ENCODE measurements around the gene TMCC3. TPM values are rescaled to one million over a fixed set of nuclear protein-coding genes. Genes with fewer than 3 reads are reported as not detected.
"Not testable (repeated sequence)": the region's sequence is repeated elsewhere in the genome, so short reads cannot be mapped to it uniquely, and the experiment has no call there.

The TMCC3 gene
- 10 to 100 TPM; 65.4 to 79.8 TPM for total RNA-seq
- long read RNA-seq, full-length matches to known transcripts = 19 of 56 reads
- long read RNA-seq, partial matches to known transcripts = 7 of 56 reads
- long read RNA-seq, other reads (novel, unspliced or antisense) = 30 of 56 reads

GRCh38 chr12:94650143-94651056, at the start of gene TMCC3:
TSS of gene TMCC3 (minus strand) at chr12:94650557. CDS start at chr12:94650430, 127 bp downstream.
- DNase-seq = peak; percentile 44 to 75
- peak; percentile 86 for ATAC-seq
- intact Hi-C loops (cut with DNase I, micrococcal nuclease) = no loop called here

GRCh38 chr12:94699801-94700200, 49.4 kb upstream of the TMCC3 start:
- no peak for DNase-seq
- intact Hi-C loops (cut with DNase I, micrococcal nuclease) = no loop called here
- peak; percentile 28 for ATAC-seq

- DNase-seq (no peak), ATAC-seq (no peak)
- intact Hi-C loops (cut with DNase I, micrococcal nuclease) = no loop called here
These were observed 48.2 kb upstream of the TMCC3 start for GRCh38 chr12:94698578-94698977.

GRCh38 chr12:94697631-94698030, 47.3 kb upstream of the TMCC3 start:
- intact Hi-C loops (cut with DNase I, micrococcal nuclease) = no loop called here
- no peak for DNase-seq
- ATAC-seq = no peak

GRCh38 chr12:94694732-94695131, 44.4 kb upstream of the TMCC3 start:
- intact Hi-C loops (cut with DNase I, micrococcal nuclease) = no loop called here
- ATAC-seq (no peak), DNase-seq (no peak)

GRCh38 chr12:94692826-94693225, 42.5 kb upstream of the TMCC3 start:
- ATAC-seq; DNase-seq; intact Hi-C loops (cut with DNase I, micrococcal nuclease): not testable (repeated sequence)

GRCh38 chr12:94690198-94690771, 39.9 kb upstream of the TMCC3 start:
- ATAC-seq = no peak
- no peak for DNase-seq
- intact Hi-C loops (cut with DNase I, micrococcal nuclease) = no loop called here

GRCh38 chr12:94689646-94690036, 39.3 kb upstream of the TMCC3 start:
- ATAC-seq (no peak), DNase-seq (no peak)
- intact Hi-C loops (cut with DNase I, micrococcal nuclease) = no loop called here

- intact Hi-C loops (cut with DNase I, micrococcal nuclease) = no loop called here
- DNase-seq (no peak), ATAC-seq (no peak)
These were observed 38.8 kb upstream of the TMCC3 start for GRCh38 chr12:94689002-94689645.

- no peak for ATAC-seq
- intact Hi-C loops (cut with DNase I, micrococcal nuclease) = no loop called here
These were observed 37.5 kb upstream of the TMCC3 start for GRCh38 chr12:94687891-94688290.

GRCh38 chr12:94686834-94687628, 36.7 kb upstream of the TMCC3 start:
- intact Hi-C loops (cut with DNase I, micrococcal nuclease) = no loop called here
- DNase-seq (no peak), ATAC-seq (no peak)

More at GRCh38 chr12:94687891-94688290, 37.5 kb upstream of the TMCC3 start:
- no peak for DNase-seq

- intact Hi-C loops (cut with DNase I, micrococcal nuclease) = no loop called here
- no peak for ATAC-seq
- DNase-seq = no peak
These were observed 34.2 kb upstream of the TMCC3 start for GRCh38 chr12:94684416-94685142.

- intact Hi-C loops (cut with DNase I, micrococcal nuclease) = no loop called here
- no peak for DNase-seq
- no peak for ATAC-seq
These were observed 29.3 kb upstream of the TMCC3 start for GRCh38 chr12:94679554-94680195.

GRCh38 chr12:94678849-94679248, 28.5 kb upstream of the TMCC3 start:
- ATAC-seq (peak; percentile 70), DNase-seq (peak in 1 of 2 donors; percentile 24)
- intact Hi-C loops (cut with DNase I, micrococcal nuclease) = no loop called here

- intact Hi-C loops (cut with DNase I, micrococcal nuclease) = no loop called here
- ATAC-seq = no peak
- DNase-seq = no peak
These were observed 28.0 kb upstream of the TMCC3 start for GRCh38 chr12:94678379-94678778.

GRCh38 chr12:94677778-94678177, 27.4 kb upstream of the TMCC3 start:
- no peak for DNase-seq
- ATAC-seq = no peak
- intact Hi-C loops (cut with DNase I, micrococcal nuclease) = no loop called here

GRCh38 chr12:94676922-94677321, 26.6 kb upstream of the TMCC3 start:
- ATAC-seq = no peak
- DNase-seq = no peak
- intact Hi-C loops (cut with DNase I, micrococcal nuclease) = no loop called here
